ENCODE data around the gene ONECUT3.
A peak's percentile ranks its signal among the peaks of the same experiment; 100 is the strongest.
"Not testable (repeated sequence)": the region's sequence is repeated elsewhere in the genome, so short reads cannot be mapped to it uniquely, and the experiment has no call there.

ONECUT3 gene

GRCh38 chr19:1752757-1753728, at the start of gene ONECUT3:
Gene ONECUT3, plus strand, starts transcription at chr19:1753506. Its CDS starts 157 bp downstream, at chr19:1753663.
- DNase-seq: no peak

DNA sequence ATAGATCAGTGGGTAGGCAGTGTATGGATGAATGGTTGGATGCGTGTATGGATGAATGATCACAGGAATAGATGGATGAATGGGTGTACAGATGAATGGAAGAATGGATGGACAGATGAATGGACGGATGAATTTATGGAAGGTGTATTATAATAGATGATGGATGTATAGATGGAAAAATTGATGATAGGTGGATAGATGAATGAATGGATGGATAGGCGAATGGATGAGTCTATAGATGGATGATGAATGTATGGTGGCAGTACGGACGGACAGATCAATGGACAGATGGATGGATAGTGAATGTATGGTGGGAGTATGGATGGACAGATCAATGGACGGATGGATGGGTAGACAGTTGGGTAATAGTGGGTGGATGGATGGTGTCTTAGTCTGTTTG, 49.0 kb upstream of the ONECUT3 start:
- no peak for DNase-seq

DNA sequence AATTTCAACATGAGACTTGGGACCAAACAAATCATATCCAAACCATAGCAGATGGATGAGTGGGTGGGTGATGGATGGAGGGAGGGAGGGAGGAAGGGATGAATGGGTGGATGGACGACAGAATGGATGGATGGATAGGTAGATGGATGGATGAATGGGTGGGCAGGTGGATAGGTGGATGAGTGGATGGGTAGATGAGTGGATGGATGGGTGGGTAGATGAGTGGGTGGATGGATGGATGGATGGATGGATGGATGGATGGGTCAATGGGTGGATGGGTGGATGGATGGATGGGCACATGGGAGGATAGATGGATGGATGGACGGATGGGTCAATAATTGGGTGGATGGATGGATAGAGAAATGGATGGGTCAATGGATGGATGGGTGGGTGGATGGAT, 47.9 kb upstream of the ONECUT3 start:
- DNase-seq: no peak

DNA sequence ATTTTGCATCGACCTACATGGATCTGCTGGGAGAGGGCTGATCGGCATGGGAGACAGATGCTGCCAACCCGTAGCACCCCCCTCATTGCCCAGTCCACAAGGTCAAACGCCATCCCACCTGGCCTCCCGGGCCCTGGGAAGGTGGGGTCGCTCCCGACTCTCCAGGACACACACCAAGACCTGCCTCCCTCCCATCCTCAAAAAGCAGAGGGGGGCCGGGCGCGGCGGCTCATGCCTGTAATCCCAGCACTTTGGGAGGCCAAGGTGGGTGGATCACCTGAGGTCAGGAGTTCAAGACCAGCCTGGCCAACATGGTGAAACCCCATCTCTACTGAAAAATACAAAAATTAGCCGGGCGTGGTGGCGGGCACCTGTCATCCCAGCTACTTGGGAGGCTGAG, 46.7 kb upstream of the ONECUT3 start:
- DNase-seq: not testable (repeated sequence)

DNA sequence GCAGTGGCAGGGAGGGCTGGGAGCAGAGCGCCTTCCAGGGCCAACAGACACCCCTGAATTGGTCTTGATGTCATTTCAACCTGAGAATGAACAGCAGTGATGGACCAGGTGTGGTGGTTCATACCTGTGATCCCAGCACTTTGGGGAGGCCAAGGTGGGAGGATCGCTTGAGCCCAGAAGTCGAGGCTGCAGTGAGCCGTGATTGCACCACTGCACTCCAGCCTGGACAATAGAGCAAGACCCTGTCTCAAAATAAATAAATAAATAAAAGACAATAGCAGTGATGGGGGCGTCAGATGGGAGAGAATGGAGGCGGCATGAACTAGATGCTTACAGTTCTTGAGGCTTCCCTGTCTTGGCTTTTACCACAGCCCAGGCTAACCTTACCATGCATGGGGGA, 46.1 kb upstream of the ONECUT3 start:
- DNase-seq: no peak

DNA sequence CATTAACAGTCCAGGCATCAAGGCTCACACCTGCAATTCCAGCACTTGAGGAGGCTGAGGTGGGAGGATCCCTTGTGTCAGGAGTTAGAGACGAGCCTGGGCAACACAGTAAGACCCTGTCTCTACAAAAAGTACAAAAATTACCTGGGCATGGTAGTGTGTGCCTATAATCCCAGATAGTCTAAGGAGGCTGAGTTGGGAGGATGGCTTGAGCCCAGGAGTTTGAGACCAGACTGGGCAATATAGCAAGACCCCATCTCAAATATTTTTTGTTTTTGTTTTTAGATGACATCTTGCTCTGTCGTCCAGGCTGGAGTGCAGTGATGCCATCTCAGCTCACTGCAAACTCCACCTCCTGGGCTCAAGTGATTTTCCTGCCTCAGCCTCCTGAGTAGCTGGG, 40.1 kb upstream of the ONECUT3 start:
- no peak for DNase-seq

GRCh38 chr19:1715540-1715939, 37.8 kb upstream of the ONECUT3 start:
- no peak for DNase-seq

DNA sequence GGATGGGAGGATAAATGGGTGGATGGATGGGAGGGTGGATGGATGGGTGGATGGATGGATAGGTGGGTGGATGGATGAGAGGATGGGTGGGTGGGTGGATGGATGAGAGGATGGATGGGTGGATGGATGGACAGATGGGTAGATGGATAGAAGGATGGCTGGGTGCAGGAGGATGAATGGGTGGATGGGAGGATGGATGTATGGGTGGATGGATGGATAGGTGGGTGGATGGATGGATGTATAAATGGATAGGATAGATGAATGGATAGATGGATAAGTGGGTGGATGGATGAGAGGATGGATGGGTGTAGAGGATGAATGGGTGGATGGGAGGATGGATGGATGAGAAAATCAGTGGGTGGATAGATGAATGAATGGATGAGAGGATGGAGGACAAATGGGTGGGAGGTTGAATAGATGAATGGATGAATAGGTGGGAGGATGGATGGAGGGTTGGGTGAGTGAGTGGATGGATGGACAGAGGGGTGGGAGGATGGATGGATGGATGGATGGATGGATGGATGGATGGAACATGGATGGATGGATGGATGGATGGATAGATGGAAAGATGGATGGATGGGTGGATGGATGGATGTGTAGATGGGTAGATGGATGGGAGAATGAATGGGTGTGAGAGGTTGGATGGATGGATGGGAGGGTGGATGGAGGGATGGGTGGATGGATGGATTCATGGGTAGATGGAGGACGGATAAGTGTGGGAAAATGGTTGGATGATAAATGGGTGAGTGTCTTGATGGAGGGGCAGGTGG, 35.9 kb upstream of the ONECUT3 start:
- DNase-seq: no peak

DNA sequence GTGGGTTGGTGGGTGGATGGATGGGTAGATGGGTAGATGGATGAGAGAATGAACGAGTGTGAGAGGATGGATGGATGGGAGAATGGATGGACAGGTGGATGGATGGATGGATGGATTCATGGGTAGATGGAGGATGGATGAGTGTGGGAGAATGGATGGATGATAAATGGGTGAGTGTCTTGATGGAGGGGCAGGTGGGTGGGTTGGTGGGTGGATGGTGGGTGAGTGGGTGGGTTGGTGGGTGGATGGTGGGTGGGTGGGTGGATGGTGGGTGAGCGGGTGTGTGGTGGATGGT, 35.4 kb upstream of the ONECUT3 start:
- no peak for DNase-seq

GRCh38 chr19:1718420-1719291, 34.6 kb upstream of the ONECUT3 start:
- DNase-seq: no peak

DNA sequence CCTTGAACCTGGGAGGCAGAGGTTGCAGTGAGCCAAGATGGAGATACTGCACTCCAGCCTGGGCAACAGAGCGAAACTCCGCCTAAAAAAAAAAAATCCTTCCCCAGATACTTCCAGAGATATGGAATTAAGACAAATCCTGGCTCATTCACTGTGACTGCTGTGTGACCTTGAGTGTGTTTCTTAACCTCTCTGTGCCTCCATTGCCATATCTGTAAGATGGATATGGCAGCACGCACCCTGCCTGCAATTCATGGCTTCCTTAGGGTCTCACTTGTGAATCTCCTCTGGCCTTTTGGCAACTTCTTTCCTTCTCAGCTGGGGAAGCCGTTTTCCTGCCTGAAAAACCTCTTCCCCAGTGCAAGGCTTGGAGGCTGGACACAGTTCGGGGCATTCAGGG, 33.8 kb upstream of the ONECUT3 start:
- DNase-seq: no peak

GRCh38 chr19:1720237-1720636, 33.1 kb upstream of the ONECUT3 start:
- no peak for DNase-seq

DNA sequence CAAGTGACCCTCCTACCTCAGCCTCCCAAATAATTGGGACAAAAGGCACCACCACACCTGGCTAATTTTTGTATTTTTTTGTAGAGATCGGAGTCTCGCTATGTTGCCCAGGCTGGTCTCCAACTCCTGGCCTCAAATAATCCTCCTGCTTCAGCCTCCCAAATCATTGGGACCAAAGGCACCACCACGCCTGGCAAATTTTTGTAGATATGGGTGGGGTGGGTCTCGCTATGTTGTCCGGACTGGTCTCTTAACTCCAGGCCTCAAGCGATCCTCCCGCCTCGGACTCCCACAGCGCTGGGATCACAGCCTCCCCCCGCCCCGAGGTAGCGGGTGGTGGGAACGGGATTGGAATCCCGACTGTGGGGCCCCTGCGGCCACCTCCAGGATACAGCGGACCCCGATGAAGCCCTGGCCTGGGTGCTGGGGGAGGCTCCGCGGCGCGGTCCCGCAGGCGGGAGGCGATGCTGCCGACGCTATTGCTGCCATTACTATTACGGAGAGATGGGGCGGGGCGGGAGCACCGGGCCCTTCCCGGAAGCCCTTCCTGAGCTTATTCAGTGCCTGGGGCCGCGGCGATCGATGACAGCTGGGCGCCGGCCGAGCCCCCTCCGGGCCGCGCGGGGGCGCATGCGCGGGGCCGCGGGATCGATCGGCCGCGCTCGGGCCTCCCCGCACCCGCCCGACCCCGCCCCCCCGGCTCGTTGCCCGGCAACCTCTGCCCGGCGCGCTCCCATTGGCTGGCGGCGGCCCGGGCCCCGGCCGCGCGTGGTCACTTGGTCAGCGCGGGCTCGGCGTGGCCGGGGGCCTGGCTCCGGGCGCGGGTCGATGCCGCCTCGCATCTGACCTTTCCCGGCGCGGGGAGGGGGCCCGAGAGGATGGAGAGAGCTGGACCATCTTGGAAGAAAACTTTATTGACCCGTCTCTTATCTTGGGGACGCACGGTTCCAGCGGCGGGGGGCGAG, 27.9 kb upstream of the ONECUT3 start:
- peak; percentile 47 for DNase-seq

GRCh38 chr19:1728816-1729567, 24.3 kb upstream of the ONECUT3 start:
- DNase-seq: no peak

GRCh38 chr19:1729568-1729925, 23.8 kb upstream of the ONECUT3 start:
- DNase-seq: no peak

DNA sequence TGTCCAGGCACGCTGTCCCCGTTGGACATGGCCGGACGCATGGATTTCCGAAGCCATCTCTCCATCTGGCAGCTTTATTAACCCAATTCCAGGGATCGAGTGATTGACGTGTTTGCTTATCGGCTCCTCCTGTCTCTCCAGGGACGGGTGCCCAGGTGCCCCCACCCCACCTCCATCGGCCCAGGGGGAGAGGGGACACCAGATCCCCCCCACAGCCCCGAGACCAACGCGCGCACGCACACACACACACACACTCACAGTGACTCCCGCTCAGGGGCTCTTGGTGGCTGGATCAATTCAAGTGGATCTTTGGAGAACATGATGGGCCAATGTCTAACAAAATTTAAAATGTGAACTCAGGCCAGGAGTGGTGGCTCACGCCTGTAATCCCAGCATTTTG, 23.1 kb upstream of the ONECUT3 start:
- no peak for DNase-seq

DNA sequence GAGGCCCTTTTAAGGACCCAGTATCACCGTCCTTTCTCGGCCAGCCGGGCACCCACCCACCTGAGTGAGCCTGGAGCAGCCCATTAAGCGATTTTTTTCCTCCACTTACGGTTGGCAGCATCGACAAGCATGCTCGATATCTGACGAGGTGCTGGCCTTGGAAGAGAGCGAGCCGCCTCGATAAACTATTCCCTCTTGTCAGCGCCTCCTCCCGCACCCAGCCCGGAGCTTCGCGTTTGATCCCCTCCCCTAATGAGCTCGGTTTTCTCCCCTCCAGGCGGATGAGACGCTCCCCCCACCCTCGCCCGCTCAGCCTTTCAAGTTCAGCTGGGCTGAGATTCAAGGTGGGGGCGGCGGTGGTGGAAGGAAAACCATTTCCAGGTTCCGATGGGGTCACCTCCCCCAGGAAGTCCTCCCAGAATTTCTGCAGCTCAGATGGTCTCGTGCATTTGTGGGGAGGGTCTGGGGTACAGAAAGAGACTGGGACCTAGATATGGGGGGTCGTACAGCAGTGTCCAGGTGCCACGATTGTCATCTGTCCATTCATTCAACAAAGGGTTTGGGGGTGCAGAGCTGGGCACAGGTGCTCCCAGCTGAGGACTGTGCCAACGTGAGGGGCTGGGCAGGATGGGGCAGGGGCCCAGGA, 18.9 kb upstream of the ONECUT3 start:
- DNase-seq: no peak

DNA sequence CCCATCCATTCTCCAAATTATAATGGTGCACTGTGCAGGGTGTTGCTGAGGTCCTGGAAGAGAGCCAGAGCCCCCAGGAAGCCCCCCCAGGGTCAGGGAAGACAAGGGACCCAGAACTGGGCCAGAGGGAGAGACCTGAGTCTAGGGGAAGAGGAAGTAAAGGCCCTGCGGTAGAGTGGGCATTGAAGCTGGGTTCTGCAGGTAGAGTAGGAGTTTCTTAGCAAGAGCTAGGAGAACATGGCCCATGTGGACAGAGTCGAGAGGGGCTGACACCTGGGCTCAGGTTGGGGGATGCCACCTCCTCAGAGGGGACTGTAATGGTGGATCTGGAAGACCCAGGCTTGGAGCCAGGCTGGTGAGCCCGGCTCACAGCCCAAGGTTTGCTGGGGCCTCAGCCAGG, 17.0 kb upstream of the ONECUT3 start:
- DNase-seq: no peak

- DNase-seq: no peak
These were observed 16.4 kb upstream of the ONECUT3 start for GRCh38 chr19:1736927-1737326.

GRCh38 chr19:1739960-1740629, 13.2 kb upstream of the ONECUT3 start:
- no peak for DNase-seq

All from NCI-H2227 treated with DMSO at 0.1 percent for 48 hours (cell line).